Measurements from ENCODE around the gene DGKH.

DNA sequence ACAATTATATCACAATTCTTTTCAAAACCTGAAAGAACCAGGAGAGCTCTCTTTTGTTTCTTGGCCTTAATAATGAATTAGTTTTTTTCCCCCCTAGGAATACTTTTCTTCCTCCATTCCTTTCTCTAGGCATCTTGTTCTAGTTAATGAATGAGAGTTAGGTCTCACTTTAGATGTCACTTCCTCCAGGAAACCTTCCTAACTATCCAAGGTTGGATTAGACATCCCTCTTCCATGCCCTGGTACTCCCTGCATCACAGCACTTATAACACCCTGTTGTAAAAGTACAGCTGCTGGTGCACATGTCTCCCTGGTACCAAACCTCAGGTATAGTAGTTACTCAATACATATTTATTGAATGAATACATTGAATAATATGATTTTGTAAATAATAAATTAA is 21.2 kb upstream of the DGKH start:
- TF ChIP-seq CTCF (IDR thresholded peaks at IDR 0.05) (no peak), POLR2AphosphoS5 (IDR thresholded peaks at IDR 0.05; ENCODE audit: low read depth, low read length) (no peak), SIN3A (IDR thresholded peaks at IDR 0.05; ENCODE audit: borderline replicate concordance, insufficient read depth, low read depth, low read length) (no peak)
